GM12872 (cell line): ENCODE data around the gene GCNT2.

Experiments used
- CTCF ChIP-seq: IDR thresholded peaks from 3 replicates; pipeline ENCODE4 v1.5.1; 2011; ENCODE audit warnings: low read depth, mild to moderate bottlenecking, low read length, moderate library complexity; ENCODE audit not compliant: insufficient read depth

GCNT2 gene

GRCh38 chr6:10484912-10485311, 36.2 kb upstream of the GCNT2 start:
- no peak for TF ChIP-seq CTCF

GRCh38 chr6:10485406-10485805, 35.7 kb upstream of the GCNT2 start:
- no peak for TF ChIP-seq CTCF

- no peak for TF ChIP-seq CTCF
Measured at GRCh38 chr6:10486215-10486614, 34.9 kb upstream of the GCNT2 start.

GRCh38 chr6:10487668-10488327, 33.4 kb upstream of the GCNT2 start:
- no peak for TF ChIP-seq CTCF

- TF ChIP-seq CTCF, result no peak
Measured at GRCh38 chr6:10491463-10491862, 29.7 kb upstream of the GCNT2 start.

GRCh38 chr6:10495029-10495428, 26.1 kb upstream of the GCNT2 start:
- TF ChIP-seq CTCF, result peak; percentile 14; the same call in 1 of the 3 replicates

GRCh38 chr6:10505529-10505928, 15.6 kb upstream of the GCNT2 start:
- no peak for TF ChIP-seq CTCF
